ENCODE measurements around the gene BABAM2. TPM values are rescaled to one million over a fixed set of nuclear protein-coding genes. Genes with fewer than 3 reads are reported as not detected.

BABAM2 gene
- total and polyA plus RNA-seq, 2 of the 4 experiments (the other 2 are of a cell fraction): 20.9 to 23.1 TPM

- ATAC-seq (ENCODE audit: low read depth) (no peak), DNase-seq (no peak)
- no peak overlapping the region for H2AFZ ChIP-seq (replicated peaks; ENCODE audit: low read length, poor library complexity)
- H3K4me1 ChIP-seq (ENCODE audit: control insufficient read depth, insufficient read depth, low read length): peaks cover 2% of the 10 kb centered on the region; the same call in 1 of the 2 replicates
- no peak overlapping the region for H2AK9ac ChIP-seq (replicated peaks; ENCODE audit: low read depth, low read length, poor library complexity)
- peaks cover 9% of the 10 kb centered on the region; the same call in 1 of the 2 replicates for H3K9me1 ChIP-seq (ENCODE audit: insufficient read depth, low read length)
- dilution Hi-C loops (cut with HindIII; ENCODE audit: low sequenced_read_pairs, unreplicated experiment): no loop called here
- peak overlapping the region; percentile 27; the same call in 1 of the 2 replicates for H4K91ac ChIP-seq (ENCODE audit: insufficient read depth, low read depth, low read length)
- H4K5ac ChIP-seq (ENCODE audit: low read depth, low read length): no peak overlapping the region
- H3K23ac ChIP-seq (ENCODE audit: low read depth, low read length): no peak overlapping the region
- H3K4ac ChIP-seq (ENCODE audit: low read depth, low read length): no peak overlapping the region
- no peaks in the 10 kb centered on the region for H3K36me3 ChIP-seq (ENCODE audit: control insufficient read depth, insufficient read depth, low read length)
- 0 out of 4 replicates have a peak overlapping the region, but pooled peaks of 1 of the 2 experiments have one; percentile 40 for H4K8ac ChIP-seq (ENCODE audit: low read depth in 2 of 2, low read length in 2 of 2)
- no peak overlapping the region for H3K27ac ChIP-seq (ENCODE audit: insufficient read depth, low read length)
- H2BK120ac ChIP-seq (ENCODE audit: low read depth, low read length): 0 out of 2 replicates have a peak overlapping the region, but pooled peaks have one; percentile 5
- no peaks in the 10 kb centered on the region for H3K9me3 ChIP-seq (ENCODE audit: control insufficient read depth, insufficient read depth, low read length)
- no peaks in the 10 kb centered on the region for H3K79me1 ChIP-seq (ENCODE audit: low read depth in 1 of 2, low read length in 2 of 2)
- no peak overlapping the region; the same call in 2 of the 3 replicates for H2BK15ac ChIP-seq (ENCODE audit: low read depth, low read length)
- CTCF ChIA-PET: interaction anchor here (1.3 kb wide), 1 partner anchor 9 kb away, joined by 3 read pairs; no protein-coding TSS in a partner anchor
- H3K56ac ChIP-seq (ENCODE audit: extremely low read depth, insufficient read depth, low read length): no peak overlapping the region
- intact Hi-C loops (cut with micrococcal nuclease): no loop called here
- H3K14ac ChIP-seq (replicated peaks; ENCODE audit: low read depth, low read length): no peak overlapping the region; the same call in 1 of the 2 replicates
- H2AK5ac ChIP-seq (ENCODE audit: low read depth, low read length): no peak overlapping the region
- H3K9ac ChIP-seq (ENCODE audit: low read depth, low read length): no peak overlapping the region
- in situ Hi-C loops (cut with MboI; ENCODE audit: low sequenced_read_pairs): no loop called here
- no peak for TF ChIP-seq MAFK (IDR thresholded peaks at IDR 0.05; ENCODE audit: low read depth, low read length)
- no peak for TF ChIP-seq RAD21 (IDR thresholded peaks at IDR 0.05; ENCODE audit: low read length)
- TF ChIP-seq BHLHE40 (IDR thresholded peaks at IDR 0.05; ENCODE audit: low read depth, low read length): no peak
- no peak for TF ChIP-seq NFE2L2 (IDR thresholded peaks at IDR 0.05; ENCODE audit: low read depth, low read length)
- TF ChIP-seq USF2 (IDR thresholded peaks at IDR 0.05; ENCODE audit: low read depth, low read length): no peak
- no peak for TF ChIP-seq RFX5 (IDR thresholded peaks at IDR 0.05; ENCODE audit: low read depth, low read length)
- TF ChIP-seq CHD1 (IDR thresholded peaks at IDR 0.05; ENCODE audit: low read depth, low read length): no peak
- TF ChIP-seq SMC3 (IDR thresholded peaks at IDR 0.05; ENCODE audit: low read depth, low read length): no peak
- TF ChIP-seq ELK1 (IDR thresholded peaks at IDR 0.05; ENCODE audit: borderline replicate concordance, low read depth, low read length): no peak
- TF ChIP-seq CTCF (conservative IDR thresholded peaks at IDR 0.05; ENCODE audit: low read depth, low read length): no peak
- no peak for TF ChIP-seq MXI1 (IDR thresholded peaks at IDR 0.05; ENCODE audit: borderline replicate concordance, low read depth, low read length)
- no peak for TF ChIP-seq POLR2A (IDR thresholded peaks at IDR 0.05; ENCODE audit: low read depth, low read length)
- TF ChIP-seq FOS (IDR thresholded peaks at IDR 0.05; ENCODE audit: low read depth, low read length): no peak
- TF ChIP-seq MAZ (IDR thresholded peaks at IDR 0.05; ENCODE audit: borderline replicate concordance, low read depth, low read length): no peak
- TF ChIP-seq RCOR1 (IDR thresholded peaks at IDR 0.05; ENCODE audit: insufficient replicate concordance, low read length): no peak
- no peaks in the 10 kb centered on the region for H4K20me1 ChIP-seq (ENCODE audit: insufficient read depth, low read length)
- H3K18ac ChIP-seq (ENCODE audit: low read depth, low read length): no peak overlapping the region
- H2BK5ac ChIP-seq (ENCODE audit: low read depth, low read length, poor library complexity, severe bottlenecking): no peak overlapping the region
- H3K4me3 ChIP-seq (ENCODE audit: insufficient read depth, low read depth, low read length): no peak overlapping the region
- no TSS peak for BruUV-seq (replicated peaks)
- POLR2A ChIA-PET (ENCODE audit: unreplicated experiment): no interaction called here
- no CpG with 5 or more reads among the region's 1 CpG for WGBS, 2 experiments (ENCODE audit: extremely low coverage in 2 of 2, insufficient read length in 1 of 2)
- no peaks in the 10 kb centered on the region for H3K27me3 ChIP-seq (ENCODE audit: control insufficient read depth, insufficient read depth, low read length)
- H2BK20ac ChIP-seq (ENCODE audit: low read depth, low read length): peak overlapping the region; percentile 43; the same call in 1 of the 2 replicates
- H3K4me2 ChIP-seq (ENCODE audit: low read depth, low read length): no peak overlapping the region
Measured at GRCh38 chr2:28247290-28247689, 356.8 kb downstream of the BABAM2 start.
